ENCODE measurements around the gene PPM1E.

- TF ChIP-seq REST (IDR thresholded peaks at IDR 0.05; ENCODE audit: insufficient read depth in 1 of 2, low read depth in 2 of 2, low read length in 2 of 2) (no peak), TAF1 (IDR thresholded peaks at IDR 0.05; ENCODE audit: borderline replicate concordance, insufficient read depth, low read length) (no peak), SIN3A (IDR thresholded peaks at IDR 0.05; ENCODE audit: borderline replicate concordance, insufficient read depth, low read length) (no peak), POLR2AphosphoS5 (IDR thresholded peaks at IDR 0.05; ENCODE audit: low read depth, low read length) (no peak)
Observed at GRCh38 chr17:59026176-59026939, 270.7 kb downstream of the PPM1E start.
